ENCODE data around the gene TRIM13. TPM values are rescaled to one million over a fixed set of nuclear protein-coding genes. Genes with fewer than 3 reads are reported as not detected.
"Not testable (repeated sequence)": the region's sequence is repeated elsewhere in the genome, so short reads cannot be mapped to it uniquely, and the experiment has no call there.

The TRIM13 gene, protein sequence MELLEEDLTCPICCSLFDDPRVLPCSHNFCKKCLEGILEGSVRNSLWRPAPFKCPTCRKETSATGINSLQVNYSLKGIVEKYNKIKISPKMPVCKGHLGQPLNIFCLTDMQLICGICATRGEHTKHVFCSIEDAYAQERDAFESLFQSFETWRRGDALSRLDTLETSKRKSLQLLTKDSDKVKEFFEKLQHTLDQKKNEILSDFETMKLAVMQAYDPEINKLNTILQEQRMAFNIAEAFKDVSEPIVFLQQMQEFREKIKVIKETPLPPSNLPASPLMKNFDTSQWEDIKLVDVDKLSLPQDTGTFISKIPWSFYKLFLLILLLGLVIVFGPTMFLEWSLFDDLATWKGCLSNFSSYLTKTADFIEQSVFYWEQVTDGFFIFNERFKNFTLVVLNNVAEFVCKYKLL
- 24.2 TPM for total RNA-seq
- long read RNA-seq, full-length matches to known transcripts = 12 of 13 reads
- long read RNA-seq, partial matches to known transcripts = 0 of 13 reads
- long read RNA-seq, other reads (novel, unspliced or antisense) = 1 of 13 reads

DNA sequence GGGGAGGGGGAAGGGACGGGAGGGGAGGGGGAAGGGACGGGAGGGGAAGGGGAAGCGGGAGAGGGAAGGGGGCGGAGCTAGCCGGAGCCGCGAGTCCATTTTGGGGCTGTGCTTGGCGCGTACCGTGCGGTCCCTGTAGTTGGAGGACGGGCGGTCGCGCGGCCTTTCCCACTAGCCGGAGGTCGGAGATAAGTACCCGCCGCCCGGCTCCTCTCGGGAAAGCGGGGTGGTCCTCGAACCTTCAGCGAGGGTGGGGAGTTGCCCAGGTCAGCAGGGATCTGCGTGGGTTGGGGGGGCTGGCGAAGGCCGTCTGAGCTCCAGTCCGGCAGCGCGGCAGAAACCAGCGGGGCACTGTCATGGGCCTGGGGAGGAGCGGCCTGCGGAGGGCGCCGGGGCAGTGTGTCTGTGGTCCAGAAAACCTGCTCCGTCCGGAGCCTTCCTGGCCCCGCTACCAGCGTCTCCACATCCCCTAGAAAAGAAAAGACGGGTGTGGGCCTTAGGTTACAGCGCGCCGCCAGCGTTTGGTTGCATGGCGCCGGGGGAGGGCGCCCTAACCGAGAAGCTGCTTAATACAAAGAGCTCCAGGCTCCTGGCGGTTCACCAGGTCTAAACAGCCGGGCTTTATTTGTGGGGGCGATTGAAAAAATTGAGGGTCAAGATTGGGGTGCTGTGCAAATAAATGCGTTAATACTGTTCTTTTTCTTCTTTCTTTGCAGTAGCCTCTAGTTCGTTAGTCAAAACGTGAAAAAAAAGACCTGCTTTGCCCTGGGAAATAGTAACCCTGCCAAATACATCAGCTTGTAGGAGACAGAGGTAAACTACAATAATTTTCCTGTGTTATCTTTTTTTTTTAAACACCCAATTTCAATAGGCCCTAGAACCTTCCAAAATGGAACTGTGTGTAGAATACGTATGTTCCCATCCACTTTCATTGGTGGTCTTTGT is at the start of gene TRIM13:
Gene TRIM13 (plus strand): TSS at position 92 of the 945 bp plus-strand sequence. CDS start 14,899 bp downstream, outside the sequence.
- peak; percentile 94 for DNase-seq (ENCODE audit: missing footprints)
- peak; percentile 91 for ATAC-seq
- intact Hi-C loops (cut with DNase I) = loop anchor here (1.0 to 5.0 kb wide), 4 partner anchors 61 to 535 kb away; partner anchors contain the start of gene SPRYD7

DNA sequence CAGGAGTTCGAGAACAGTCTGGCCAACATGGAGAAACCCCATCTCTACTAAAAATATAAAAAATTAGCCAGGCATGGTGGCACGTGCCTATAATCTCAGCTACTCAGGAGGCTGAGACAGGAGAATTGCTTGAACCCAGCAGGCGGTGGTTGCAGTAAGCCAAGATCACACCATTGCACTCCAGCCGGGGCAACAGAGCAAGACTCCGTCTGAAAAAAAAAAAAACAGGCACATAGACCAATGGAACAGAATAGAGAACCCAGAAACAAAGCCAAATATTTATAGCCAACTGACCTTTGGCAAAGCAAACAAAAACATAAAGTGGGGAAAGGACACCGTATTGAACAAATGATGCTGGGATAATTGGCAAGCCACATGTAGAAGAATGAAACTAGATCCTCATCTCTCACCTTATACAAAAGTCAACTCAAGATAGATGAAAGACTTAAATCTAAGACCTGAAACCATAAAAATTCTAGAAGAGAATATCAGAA is 48.0 kb upstream of the TRIM13 start:
- ATAC-seq; DNase-seq (ENCODE audit: missing footprints); intact Hi-C loops (cut with DNase I): not testable (repeated sequence)

DNA sequence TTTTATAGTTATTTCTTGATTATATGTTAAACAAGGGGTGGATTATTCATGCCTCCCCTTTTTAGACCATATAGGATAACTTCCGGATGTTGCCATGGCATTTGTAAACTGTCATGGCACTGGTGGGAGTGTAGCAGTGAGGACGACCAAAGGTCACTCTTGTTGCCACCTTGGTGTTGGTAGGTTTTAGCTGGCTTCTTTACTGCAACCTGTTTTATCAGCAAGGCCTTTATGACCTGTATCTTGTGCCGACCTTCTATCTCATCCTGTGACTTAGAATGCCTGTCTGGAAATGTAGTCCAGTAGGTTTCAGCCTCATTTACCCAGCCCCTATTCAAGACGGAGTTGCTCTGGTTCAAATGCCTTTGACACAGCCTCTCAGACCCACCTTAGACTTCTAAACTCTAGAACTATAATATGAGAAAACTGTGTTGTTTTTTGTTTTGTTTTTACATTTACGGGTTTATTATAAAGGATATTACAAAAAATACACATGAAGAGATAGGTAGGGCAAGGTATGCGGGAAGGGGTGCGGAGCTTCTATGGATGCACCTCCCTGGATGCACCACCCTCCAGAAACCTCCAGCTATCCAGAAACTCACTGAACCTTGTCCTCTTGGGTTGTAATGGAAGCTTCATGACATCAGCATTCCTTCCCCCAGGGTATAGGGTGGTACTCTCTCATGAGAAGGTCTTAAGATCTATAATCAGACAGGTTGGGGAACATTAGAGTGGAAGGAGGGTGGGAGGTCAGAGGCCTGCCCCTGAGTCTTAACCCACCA is 44.9 kb upstream of the TRIM13 start:
- no peak for DNase-seq (ENCODE audit: missing footprints)
- ATAC-seq = no peak
- intact Hi-C loops (cut with DNase I) = no loop called here

DNA sequence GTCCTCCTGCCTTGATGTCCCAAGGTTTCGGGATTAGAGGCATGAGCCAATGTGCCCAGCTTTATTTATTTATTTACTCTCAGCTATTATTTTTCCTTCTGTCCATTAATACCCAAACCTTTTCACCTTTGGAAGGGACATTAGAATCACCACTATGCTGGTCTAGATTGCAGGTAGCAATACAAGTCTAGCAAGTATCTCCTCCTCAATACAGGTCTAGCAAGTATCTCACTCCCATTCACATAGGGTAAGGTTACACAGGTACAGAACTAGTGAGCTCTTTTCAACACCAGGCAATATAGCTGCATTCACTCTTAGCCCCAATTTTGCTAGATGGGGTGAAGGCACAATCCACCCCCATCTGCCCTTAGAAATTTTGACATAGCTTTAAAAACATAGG is 43.3 kb upstream of the TRIM13 start:
- no peak for ATAC-seq
- intact Hi-C loops (cut with DNase I) = no loop called here
- no peak for DNase-seq (ENCODE audit: missing footprints)

DNA sequence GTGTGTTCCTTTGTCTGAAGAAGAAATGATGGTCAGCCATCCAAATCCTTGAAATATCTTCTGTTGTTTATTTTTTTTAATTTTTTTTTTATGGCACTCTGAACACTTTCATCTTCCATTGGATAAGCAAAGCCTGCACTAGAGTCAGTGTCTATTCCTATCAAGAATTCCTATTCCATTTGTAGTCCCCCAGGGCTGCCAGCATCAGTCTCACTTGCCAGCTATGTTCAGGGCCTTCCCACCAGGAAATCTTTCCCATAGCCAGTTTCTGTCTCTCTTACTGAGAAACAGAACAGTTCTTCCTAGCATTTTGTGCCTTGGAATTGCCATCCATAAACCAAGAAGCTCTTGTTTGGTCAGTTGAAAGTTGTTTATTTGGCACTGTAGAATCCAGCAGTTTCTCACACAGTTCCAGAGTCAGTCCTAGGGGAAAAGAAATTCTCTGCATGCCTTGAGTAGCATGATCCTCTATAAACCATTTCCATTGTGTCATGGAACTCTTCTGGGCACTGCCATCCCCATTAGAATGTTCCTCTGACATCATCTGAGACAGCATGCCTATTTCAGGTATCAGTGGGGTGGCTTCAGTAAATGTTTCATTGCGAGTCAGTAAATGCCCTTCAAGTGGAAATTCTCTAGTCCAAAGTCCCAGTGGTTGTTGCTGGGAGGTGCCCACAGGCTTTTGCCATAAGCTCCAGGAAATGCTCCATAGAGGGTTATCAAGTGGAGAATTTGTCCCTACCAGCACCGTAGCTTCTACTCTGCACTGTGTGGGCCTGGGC is 42.0 kb upstream of the TRIM13 start:
- DNase-seq (ENCODE audit: missing footprints) (no peak), ATAC-seq (no peak)
- intact Hi-C loops (cut with DNase I) = no loop called here

DNA sequence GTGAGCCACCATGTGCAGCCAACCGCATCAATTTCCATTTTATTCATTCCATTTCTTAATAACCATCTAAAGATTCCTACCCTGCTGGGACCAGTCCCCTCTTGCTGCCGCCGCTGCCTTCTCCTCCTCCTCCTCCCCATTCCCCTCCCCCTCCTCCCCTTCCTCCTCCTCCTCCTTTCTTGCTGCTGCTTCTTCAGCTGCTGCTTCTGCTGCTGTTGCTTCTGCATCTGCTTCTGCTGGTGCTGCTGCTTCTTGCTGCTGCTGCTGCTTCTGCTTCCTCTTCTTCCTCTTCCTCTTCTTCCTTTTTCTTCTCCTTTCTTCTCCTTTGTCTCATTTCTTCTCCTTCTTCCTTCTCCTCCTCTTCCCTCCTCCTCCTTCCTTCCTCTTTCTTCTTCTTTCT is 40.7 kb upstream of the TRIM13 start:
- intact Hi-C loops (cut with DNase I) = no loop called here
- DNase-seq (ENCODE audit: missing footprints) = no peak
- ATAC-seq = no peak

DNA sequence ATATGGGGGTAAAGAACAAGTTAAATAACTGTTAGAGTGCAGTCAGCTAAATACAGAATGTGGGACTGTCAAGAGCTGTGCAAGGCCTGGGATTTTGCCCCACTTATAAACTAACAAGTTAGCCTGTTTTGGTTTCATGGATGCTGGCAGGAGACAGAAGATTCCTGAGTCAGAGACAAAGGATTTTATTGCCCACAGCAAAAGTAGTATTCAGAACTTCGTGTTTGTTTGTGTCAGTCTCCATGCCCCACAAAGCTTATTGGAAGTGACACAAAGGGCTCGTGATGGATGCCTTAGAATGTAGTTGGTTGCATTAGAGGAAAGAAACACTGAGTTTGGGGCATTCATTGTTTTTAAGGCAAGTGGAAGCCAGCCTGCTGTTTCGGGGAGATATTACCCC is 38.5 kb upstream of the TRIM13 start:
- DNase-seq (ENCODE audit: missing footprints) (no peak), ATAC-seq (no peak)
- intact Hi-C loops (cut with DNase I) = no loop called here

DNA sequence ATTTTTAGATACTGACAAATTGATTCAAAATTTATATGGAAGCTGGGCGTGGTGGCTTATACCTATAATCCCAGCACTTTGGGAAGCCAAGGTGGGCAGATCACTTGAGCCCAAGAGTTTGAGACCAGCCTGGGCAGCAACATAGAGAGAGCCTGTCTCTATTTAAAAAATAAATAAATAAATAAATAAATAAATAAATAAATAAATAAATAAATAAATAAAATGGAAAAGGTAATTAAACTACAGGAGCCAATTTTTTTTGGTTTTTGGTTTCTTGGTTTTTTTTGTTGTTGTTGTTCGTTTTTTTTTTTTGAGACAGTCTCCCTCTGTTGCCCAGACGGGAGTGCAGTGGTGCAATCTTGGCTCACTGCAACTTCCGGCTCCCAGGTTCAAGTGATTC is 29.4 kb upstream of the TRIM13 start:
- intact Hi-C loops (cut with DNase I) = no loop called here
- DNase-seq (ENCODE audit: missing footprints) (no peak), ATAC-seq (no peak)

DNA sequence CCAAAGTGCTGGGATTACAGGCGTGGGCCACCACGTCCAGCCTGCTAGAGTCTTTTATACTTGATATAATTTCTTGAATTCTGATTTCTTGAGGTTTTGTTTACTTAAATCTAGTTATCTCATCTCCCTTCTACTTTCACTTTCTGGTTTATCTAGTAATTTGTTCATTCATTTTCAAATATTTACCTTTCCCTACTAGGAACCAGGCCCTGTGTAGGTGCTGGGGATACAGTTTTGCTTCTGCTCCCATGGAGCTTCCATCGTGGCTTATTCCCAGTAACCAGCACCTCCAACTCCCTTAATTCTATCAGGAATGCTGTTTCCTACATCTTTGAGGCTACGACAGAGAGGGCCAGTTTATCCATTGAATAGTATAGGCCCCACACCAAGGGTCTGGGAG is 24.1 kb upstream of the TRIM13 start:
- intact Hi-C loops (cut with DNase I) = loop anchor here (10.0 kb wide), 1 partner anchor 382 kb away; no protein-coding TSS in a partner anchor
- no peak for ATAC-seq
- DNase-seq (ENCODE audit: missing footprints) = no peak

DNA sequence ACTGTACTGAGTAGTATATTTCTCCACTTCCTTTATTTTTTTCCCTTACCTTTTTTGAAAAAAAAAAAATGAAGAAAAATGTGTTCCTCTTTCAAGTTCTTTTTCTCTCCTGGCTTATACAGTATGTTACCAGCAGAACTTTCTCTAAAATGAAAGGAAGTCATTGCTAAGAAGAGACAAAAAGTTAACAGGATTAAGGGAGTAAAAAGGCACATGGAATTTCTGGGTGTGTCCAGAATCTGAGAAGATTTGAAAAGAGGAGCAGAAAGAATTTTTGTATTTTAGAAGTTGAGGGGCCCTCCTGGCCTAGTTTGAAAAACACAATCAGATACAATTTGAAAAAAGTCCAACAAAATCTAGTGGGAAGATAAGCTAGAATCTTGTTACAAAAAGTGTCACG is 21.0 kb upstream of the TRIM13 start:
- no peak for ATAC-seq
- DNase-seq (ENCODE audit: missing footprints) = no peak
- intact Hi-C loops (cut with DNase I) = loop anchor here (2.0 to 10.0 kb wide), 5 partner anchors 106 to 1095 kb away; no protein-coding TSS in a partner anchor

DNA sequence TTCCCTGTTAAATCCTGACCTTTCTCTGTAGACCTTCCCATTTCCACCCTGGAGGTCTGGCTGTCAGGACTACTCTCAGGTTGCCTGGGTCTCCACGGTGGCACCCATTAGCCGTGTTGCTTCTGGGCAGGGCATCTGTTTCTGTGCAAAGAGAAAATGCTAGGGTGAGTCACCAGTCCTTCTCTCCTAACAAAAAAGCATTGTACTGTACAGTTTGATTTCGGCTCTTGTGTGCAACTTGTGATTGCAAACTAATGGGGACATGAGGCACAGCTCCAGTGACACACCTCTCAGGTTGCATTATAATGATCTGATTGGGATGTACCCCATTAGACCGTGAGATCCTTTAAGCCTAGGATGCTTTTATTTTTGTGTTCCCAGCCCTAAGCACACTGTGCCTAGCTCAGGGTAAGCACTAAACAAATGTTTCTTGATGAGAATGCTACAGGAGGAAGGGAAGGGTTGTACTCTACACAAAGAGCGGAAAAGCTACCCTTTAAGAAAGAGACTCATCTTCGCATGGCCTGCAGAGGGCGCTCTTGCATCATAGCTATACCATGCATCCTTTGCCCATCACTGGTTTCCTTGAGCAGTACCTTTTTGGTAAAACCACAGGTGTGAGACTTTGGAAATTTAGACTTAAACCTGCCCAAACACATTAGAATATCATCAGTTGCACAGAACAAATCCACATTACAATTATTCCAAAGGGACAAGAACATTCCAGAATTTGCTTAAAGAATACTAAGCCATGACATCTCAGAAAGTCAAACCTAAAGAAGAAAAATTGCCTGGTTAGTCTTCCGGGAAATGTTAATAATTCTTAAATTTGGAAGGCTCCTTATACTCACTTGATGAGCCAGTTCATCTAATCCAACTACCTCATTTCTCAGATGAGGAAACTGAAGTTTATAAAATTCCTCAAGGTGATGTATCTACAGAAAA is 20.3 kb upstream of the TRIM13 start:
- DNase-seq (ENCODE audit: missing footprints) = peak; percentile 88
- intact Hi-C loops (cut with DNase I) = loop anchor here (2.0 to 10.0 kb wide), 5 partner anchors 106 to 1094 kb away; no protein-coding TSS in a partner anchor
- peak; percentile 50 for ATAC-seq

DNA sequence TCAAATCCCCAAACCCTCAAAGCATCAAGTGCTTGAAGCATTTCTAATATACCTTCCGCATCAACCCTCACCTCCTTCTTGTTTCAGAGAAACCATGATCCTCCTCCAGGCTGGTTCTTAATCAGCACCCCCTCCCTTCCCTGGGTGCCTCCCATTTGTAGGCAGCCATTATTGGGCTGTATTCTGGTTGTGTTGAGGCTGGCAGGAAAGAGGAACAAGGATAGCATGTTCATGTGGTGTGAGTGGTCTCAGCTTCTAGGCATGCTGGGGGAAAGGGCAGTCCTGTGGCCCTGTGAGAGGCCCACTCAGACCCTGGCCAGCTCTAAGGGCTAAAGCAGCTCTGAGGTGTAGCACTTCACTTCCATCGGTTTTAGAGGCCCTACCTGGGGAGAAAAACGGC is 18.9 kb upstream of the TRIM13 start:
- intact Hi-C loops (cut with DNase I) = loop anchor here (2.0 to 10.0 kb wide), 5 partner anchors 104 to 1093 kb away; no protein-coding TSS in a partner anchor
- DNase-seq (ENCODE audit: missing footprints) (no peak), ATAC-seq (no peak)

DNA sequence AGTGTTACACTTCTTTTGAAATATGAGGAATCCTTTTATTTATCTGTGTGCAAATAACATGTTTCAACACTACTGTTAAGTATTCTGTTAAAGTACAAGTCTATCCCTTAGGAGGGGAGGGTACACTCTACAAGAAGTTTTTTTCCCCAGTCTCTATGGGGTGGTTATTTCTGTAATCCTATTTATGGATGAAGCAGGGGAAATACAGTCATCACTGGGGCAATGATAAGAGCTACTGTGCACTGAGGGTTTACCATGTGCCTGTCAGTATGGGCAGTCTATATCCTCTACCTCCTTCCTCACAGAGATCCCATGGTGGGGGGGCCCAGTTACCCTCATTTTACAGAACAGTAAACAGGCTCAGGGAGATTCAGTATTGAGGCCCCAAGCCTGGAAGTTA is 16.6 kb upstream of the TRIM13 start:
- intact Hi-C loops (cut with DNase I) = no loop called here
- ATAC-seq = no peak
- no peak for DNase-seq (ENCODE audit: missing footprints)

DNA sequence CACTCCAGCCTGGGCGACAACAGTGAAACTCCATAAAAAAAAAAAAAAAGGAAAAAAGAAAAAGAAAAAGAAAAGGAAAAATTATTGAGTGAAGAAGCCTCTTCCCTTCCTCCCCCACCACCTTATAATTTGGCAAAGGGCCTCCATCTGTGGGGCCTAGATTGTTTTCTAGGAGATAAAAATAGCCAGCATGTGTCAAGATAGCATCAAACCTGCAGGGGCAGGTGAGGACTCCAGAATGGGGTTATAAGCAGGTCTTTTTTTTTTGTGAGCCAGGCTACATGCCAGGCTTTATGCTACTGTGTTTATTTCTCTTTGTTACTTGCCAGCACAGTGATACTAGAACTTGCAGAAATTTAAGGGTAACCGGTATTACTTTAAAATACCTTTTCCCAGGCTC is 11.7 kb upstream of the TRIM13 start:
- no peak for ATAC-seq
- intact Hi-C loops (cut with DNase I) = no loop called here

DNA sequence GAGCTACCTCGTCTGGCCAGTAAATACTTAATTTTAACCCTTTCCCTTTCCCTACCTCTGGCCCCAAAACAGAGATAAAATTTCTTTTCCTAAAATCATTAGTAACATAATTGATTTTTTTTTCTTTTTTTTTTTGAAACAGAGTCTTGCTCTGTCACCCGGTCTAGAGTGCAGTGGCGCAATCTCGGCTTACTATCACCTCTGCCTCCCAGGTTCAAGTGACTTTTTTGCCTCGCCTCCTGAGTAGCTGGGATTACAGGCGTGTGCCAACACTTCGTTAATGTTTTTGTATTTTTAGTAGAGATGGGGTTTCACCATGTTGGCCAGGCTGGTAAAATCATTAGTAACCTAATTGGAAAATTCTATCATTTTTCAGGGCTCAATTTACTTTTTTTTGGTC is 10.4 kb upstream of the TRIM13 start:
- intact Hi-C loops (cut with DNase I) = no loop called here
- ATAC-seq = no peak
- no peak for DNase-seq (ENCODE audit: missing footprints)

More for the DNA sequence above, 11.7 kb upstream of the TRIM13 start:
- DNase-seq (ENCODE audit: missing footprints) = no peak

DNA sequence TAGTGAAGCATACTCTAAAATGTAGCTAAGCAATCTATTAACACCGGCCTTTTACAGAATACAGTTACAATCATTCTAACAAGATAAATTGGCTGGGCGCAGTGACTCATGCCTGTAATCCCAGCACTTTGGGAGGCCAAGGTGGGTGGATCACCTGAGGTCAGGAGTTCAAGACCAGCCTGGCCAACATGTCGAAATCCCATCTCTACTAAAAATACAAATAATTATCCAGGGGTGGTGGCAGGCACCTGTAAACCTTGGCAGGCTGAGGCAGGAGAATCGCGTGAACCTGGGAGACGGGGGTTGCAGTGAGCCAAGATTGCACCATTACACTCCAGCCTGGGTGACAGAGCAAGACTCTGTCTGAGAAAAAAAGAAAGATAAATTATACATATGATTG is 6.2 kb upstream of the TRIM13 start:
- DNase-seq (ENCODE audit: missing footprints); ATAC-seq; intact Hi-C loops (cut with DNase I): not testable (repeated sequence)

Data from Right ventricle myocardium inferior (tissue), 1 donor.